Muscle of back (tissue), 11 donors: ENCODE results near the gene FARP2. TPM values are rescaled to one million over a fixed set of nuclear protein-coding genes. Genes with fewer than 3 reads are reported as not detected.
"Not testable (repeated sequence)": the region's sequence is repeated elsewhere in the genome, so short reads cannot be mapped to it uniquely, and the experiment has no call there.

Experiments used
- DNase-seq, 3 donors: peaks; one replicate each; pipeline versions ENCODE4 v3.0.0 to v3.0.0-alpha.2; 2013
- polyA plus RNA-seq, 10 donors: library from polyadenylated mRNA; unstranded; fragments of 120-200 nt; gene quantifications; one replicate each; pipeline ENCODE4 v1.2.1, GENCODE V29; 2013; ENCODE audit not compliant: insufficient read length in 10 of 10

Gene FARP2
- polyA plus RNA-seq, 10 donors = 24.8 to 43.7 (median 33.8) TPM

DNA sequence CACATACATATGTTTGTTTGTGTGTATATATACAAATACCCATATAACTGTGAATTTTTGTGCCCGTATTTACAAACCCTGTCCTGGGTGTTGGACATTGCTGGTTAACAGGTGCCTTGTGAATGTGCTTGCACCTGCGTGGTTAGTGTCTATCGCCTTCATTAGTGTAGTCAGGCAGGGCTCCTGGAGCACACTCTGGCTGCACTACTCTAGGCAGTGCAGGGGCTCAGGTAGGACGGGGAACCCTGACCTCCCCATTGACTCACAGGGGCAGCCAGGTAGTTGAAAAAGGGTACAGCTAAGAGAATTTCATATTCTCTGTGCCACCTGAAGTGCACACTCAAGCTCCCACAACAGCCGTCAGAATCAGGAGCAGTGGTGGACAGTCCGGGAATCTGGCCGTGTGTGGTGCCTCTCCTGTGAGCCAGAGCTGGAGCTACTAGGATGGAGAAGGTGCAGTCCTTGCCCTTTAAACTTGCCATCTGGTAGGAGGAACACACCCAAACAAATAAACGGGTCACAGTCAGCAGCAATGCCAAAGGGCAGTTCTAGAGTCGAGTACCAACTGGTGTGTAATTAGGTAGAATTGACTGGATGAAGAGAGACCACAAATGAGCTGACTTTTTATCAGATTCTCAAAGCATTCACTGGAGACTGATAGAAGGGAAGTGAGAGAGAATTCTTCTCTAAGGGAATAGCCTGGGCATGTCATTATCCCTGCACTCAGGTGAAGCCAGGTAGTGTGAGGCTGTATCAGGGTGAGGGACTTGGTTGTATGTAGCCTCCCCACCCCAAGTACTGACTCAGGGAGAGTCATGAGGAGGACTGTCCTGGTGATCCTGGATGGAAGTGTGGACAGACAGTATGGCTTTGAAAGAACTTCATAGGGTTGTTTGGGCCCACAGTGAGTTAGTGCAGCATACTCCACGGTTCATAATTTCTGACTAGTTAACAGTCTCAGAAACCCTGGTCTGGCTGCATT, 44.1 kb downstream of the FARP2 start:
- DNase-seq = no peak

DNA sequence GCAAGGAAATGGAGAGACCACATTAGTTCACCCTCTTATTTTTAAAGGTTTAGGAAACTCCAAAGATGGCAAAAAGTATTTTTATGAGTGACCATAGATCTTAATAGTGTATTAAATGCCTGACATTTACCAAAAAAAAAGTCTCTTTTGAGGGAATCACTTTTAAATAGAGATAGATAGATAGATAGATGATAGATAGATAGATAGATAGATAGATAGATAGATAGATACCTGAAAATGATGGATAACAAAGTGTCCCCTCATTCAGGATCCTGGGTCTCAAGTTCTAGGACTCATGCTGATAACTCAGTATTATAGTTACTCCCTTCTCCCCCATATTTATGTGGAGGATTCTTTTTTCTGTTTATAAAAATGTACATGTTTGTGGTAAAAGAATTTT, 52.8 kb downstream of the FARP2 start:
- DNase-seq = no peak

DNA sequence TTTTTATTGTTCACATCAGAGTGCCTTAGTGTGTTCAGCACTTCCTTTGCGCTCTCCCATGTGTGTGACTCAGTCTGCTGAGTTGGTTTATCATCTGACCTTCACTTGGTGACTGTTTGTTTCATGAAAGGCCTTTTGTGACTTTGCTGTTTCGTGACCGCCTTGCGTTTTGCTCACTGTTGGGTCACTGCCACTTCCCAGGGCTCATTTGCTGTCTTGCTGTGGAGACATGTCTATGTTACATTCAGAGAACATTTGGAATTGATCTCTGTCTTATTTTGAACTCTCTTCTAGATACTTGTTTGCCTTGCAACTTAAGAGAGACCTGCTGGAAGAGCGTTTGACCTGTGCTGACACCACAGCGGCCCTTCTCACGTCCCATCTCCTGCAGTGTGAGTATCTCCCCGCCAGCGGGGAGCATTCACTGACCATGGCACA, 54.7 kb downstream of the FARP2 start:
- no peak for DNase-seq

DNA sequence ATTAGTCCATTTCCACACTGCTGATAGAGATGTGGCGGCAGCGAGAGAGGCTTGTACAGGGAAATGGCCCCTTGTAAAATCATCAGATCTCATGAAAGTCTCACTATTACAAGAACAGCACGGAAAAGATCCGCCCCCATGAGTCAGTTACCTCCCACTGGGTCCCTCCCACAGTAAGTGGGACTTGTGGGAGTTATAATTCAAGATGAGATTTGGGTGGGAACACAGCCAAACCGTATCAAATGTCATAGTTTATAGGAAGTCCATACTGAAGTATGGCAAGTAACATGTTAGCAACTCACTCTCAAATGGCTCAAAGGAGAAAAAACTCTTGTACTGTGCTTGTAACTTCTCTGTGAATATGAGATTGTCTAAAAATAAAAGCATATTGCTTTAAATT, 56.1 kb downstream of the FARP2 start:
- DNase-seq = peak; percentile 38 to 59 (median 58)

DNA sequence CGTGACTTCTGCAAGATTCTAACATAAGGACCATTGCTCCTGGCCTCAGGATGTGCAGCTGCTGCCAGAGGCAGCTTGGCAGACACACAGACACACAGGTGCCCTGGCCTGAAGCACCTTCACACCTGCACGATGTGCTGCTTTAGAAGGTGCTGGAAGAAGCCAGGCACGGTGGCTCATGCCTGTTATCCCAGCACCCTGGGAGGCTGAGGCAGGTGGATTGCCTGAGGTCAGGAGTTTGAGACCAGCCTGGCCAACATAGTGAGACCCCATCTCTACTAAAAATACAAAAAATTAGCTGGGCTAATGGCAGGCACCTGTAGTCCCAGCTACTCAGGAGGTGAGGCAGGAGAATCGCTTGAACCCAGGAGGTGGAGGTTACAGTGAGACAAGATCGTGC, 57.4 kb downstream of the FARP2 start:
- DNase-seq = not testable (repeated sequence)

- DNase-seq = no peak
These were observed 58.0 kb downstream of the FARP2 start for GRCh38 chr2:241413929-241414580.

- no peak for DNase-seq
These were observed 59.1 kb downstream of the FARP2 start for GRCh38 chr2:241415196-241415595.

GRCh38 chr2:241417626-241418025, 61.5 kb downstream of the FARP2 start:
- DNase-seq = no peak

GRCh38 chr2:241421330-241421729, 65.2 kb downstream of the FARP2 start:
- DNase-seq = no peak

- not testable (repeated sequence) for DNase-seq
These were observed 65.9 kb downstream of the FARP2 start for GRCh38 chr2:241421942-241422341.

- DNase-seq = no peak
These were observed 66.3 kb downstream of the FARP2 start for GRCh38 chr2:241422350-241422749.

- not testable (repeated sequence) for DNase-seq
These were observed 67.4 kb downstream of the FARP2 start for GRCh38 chr2:241423489-241423888.

DNA sequence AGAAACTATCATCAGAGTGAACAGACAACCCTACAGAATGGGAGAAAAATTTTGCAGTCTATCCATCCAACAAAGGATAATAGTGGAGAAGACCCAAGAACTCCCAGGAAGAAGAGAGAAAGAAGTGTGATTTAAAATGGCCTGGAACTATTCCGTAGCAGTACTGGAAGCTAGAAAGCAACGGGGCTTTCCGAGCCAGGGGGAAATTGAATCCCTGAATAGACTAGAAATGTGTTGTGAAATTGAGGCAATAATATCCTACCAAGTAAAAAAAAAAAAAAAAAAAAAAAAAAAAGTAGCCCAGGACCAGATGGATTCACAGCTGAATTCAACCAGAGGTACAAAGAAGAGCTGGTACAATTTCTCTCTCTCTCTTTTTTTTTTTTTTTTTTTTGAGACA, 69.3 kb downstream of the FARP2 start:
- no peak for DNase-seq

DNA sequence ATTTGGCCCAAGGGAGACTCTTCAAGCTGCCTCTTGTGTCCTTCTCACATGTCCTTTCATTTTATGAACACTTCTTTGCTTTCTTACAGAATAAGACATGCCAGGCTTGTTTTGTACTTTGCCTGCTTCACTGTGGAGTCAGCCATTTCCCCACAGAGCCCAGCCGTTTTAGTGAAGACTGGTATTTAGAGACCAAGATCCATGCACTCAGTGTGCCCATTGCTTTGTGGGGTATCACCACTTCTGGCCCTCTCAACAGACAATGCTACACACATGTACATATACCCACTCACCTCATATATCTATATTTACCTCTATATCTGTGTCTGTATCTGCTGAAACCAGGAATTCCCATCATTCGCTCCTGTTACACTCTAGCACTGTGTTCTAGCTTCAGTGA, 74.1 kb downstream of the FARP2 start:
- DNase-seq = no peak

GRCh38 chr2:241432824-241433448, 76.9 kb downstream of the FARP2 start:
- no peak for DNase-seq

DNA sequence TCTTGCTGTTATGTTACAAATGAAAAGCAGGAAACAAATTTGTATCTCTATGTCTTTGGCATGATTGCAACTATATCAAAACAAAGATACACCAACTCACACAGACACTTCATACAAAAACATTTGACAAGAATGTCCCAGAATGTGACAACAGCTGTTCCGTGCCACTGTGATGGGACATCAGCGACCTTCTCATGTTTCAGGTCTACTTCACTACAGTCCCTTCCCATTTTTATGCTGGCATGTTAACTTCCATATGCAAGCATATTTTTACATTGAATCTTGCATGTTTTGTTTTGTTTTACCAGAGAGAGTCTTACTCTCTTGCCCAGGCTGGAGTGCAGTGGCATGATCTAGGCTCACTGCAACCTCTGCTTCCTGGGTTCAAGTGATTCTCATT, 81.1 kb downstream of the FARP2 start:
- DNase-seq = peak in 1 of 3 donors; percentile 11

DNA sequence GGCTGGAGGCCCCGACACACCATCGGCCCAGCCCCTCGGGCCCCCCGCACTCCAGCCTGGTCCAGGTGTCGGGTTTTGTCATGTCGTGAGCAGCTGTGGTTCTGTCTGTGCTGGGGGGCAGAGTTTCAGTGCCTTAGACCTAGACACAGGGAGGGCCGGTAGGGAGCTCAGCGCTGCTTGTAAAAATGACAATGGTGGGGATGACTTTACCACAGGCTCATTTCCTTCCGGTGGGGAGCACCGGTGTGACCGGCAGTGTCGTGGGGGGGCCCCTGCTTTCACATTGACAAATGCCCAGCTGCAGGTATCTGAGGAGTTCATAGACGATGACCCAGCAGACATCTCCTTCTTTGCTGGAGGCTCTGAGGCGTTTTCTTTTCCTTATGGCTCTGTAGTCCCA, 85.4 kb downstream of the FARP2 start:
- no peak for DNase-seq

DNA sequence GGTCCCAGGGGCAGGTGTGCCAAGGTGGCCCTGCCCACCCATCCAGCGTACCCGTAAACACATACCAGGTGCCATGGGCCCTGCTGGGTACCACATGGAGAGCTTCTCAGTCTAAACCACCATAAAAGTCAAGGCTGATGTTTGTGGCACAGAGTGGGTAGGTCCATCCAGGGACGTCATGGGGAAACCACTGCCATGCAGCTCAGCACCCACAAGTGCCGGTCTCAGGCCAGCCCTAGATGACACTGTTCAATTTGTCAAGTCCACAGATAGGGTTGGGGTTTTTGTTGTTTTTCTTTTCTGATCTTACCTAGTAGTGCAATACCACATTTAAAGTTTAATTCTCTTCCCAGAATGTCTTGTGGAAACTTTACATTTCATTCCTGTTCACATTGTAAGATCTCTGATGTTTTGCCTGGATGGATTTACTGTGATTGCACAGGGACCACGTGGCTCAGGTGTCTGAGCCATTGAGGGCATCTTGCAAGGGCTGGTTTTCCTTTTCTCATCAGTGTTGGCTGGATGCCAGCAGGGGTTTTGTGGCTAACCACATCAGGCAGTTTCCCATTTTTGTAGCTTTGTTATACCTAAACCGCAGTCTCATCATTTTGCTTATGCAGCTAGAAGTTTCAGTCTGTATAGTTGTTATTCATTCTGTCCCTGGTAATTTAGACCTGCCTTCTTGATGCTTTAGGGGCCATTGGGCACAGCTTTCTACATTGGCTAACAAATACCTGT, 87.6 kb downstream of the FARP2 start:
- DNase-seq = peak in 1 of 3 donors; percentile 23

- no peak for DNase-seq
These were observed 89.3 kb downstream of the FARP2 start for GRCh38 chr2:241445426-241445825.

GRCh38 chr2:241450092-241450491, 94.0 kb downstream of the FARP2 start:
- not testable (repeated sequence) for DNase-seq

DNA sequence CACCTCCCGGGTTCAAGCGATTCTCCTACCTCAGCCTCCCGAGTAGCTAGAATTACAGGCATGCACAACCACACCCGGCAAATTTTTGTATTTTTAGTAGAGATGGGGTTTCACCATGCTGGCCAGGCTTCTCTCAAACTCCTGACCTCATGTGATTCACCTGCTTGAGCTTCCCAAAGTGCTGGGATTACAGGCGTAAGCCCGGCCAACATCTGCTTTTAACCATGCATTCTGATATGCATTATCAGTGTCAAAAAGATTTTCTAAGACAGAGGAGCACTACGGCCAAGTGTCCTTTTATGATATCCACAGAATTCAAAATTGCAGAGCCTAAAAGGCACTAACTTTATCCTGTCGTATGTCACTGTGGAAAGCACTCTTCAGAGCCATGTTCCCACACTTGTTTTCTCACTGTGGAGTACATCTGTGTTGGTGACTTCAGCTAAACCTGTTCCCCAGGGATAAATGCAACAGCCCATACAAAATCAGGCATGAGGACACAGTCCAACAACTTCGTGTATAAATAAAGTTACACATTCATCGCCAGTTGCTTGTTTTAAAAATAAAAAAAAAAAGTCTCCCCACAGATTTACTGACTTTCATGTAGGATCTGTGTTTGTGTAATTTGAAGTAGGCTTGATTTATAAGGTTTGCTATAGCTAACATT, 95.9 kb downstream of the FARP2 start:
- DNase-seq = peak in 1 of 3 donors; percentile 42
